HG02759 (cell line): ENCODE data around the gene ATP6V0A1.
"Not testable (repeated sequence)": the region's sequence is repeated elsewhere in the genome, so short reads cannot be mapped to it uniquely, and the experiment has no call there.

Experiments
- ATAC-seq: cut with Tn5 transposase; IDR thresholded peaks from one replicate; pipeline ENCODE4 v1.9.1; 2021; ENCODE audit warnings: mild to moderate bottlenecking, moderate library complexity; ENCODE audit not compliant: unreplicated experiment

The ATP6V0A1 gene

DNA sequence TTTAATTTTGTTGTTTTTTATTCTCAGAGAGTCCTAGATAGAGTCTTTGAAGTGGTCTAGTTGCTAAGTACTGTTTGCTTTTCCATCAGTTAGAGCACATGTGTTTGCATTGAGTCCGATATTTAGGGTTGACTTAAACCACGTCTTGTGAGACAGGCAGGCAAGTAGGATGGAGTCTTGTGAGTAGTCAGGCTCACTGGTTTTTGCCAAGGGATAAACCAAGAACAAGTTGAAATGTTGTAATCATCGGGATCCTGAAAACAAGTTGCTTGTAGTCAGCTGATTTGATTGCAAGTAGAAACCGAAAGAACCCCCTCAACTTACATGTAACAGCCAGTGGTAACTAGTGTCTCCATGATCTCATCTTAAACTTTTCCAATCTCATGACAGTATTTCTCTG, 17.2 kb downstream of the ATP6V0A1 start:
- no peak for ATAC-seq

DNA sequence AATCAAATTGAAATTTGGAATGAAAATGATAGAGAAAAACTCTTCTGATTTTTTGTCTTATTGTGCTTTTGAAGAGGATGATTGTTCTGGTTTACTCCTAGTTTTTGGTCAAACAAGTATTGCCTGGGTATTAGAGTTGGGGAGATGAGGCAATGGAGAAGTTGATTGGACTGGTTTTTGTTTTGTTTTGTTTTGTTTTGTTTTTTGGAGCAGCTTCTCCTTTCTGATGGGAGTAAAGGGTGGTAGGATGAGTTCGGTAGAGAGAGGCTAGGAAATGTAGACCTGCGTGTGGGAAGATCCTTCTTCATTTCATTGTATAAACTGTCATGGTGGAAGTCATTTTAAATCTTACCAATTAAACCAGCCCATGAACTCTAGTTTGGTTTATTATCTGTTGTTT, 17.7 kb downstream of the ATP6V0A1 start:
- no peak for ATAC-seq

DNA sequence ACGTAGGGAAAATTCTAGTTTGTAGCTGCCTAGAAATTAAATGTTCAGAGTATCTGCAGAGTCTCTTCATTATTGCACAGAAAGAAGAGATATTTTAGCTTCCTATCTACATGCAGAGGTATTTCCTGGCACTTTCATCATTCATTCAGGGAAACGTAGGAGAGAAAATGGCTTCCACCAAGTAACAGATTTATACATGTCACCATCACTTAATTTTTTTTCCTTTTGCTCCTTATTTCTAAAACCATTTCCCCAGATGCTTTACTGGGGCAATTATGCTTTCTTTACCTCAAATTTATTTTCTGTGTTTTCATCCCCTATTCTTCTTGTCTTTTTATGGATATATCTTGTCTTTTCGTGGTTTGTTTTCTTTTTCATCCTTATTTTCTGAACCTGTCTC, 18.5 kb downstream of the ATP6V0A1 start:
- no peak for ATAC-seq

DNA sequence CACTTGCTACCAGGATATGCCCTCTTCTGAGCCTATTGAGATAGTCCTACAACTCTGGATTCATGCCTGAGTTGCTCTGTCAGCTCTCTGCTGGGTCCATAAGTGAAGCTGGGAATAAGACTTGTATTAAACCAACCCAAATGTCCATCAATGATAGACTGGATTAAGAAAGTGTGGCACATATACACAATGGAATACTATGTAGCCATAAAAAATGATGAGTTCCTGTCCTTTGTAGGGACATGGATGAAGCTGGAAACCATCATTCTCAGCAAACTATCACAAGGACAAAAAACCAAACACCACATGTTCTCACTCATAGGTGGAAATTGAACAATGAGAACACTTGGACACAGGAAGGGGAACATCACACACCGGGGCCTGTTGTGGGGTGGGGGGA, 19.1 kb downstream of the ATP6V0A1 start:
- not testable (repeated sequence) for ATAC-seq

DNA sequence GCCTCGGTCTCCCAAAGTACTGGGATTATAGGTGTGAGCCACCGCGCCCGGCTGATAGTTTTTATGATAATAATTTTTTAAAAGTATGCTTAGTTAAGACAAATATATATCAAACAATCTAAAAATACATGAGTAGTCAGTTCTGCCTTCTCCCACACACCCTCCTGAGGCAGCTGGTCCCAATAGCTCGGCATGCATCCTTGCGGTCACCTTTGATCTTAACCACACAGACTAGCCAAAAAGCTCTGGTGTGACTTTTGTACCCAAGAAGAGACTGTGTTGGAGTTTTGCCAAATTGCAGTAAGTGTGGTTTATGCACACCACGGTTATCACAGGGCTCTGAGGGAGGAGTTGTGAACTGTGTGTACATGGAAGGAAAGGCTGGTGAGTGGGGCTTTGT, 25.6 kb downstream of the ATP6V0A1 start:
- no peak for ATAC-seq

DNA sequence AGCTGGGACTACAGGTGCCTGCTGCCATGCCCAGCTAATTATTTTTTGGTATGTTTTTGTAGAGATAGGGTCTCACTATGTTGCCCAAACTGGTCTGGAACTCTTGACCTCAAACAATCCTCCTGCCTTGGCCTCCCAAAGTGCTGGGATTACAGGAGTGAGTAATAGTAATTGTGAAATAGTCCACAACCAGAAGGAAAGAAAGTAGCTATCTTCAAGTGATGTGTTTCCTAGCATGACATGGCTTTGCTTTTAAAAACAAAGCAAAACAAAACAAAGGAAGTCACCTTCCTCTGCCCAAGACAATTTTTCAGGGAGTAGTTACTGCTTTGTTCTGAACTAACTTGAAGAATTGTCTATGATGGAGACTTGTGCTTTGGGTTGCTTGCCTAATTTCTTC, 27.0 kb downstream of the ATP6V0A1 start:
- ATAC-seq: no peak

DNA sequence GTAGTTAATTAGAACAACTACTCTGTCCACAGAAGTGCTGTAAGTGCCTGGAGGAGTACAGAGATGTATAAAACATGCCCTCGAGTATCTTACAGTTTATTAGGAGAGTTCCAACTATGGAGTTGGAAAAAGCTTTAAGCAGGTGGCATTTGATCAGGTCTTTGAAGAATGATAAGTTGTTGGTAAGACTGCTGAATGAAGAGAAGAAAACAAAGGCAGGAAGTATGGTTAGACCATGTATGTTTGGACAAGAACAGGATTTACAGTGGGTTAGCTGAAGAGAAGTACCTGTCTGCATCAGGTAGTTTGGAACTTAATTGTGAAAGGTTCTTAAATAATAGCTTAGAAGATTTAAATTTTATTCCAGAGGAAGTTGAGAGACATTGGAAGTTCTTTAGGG, 29.4 kb downstream of the ATP6V0A1 start:
- no peak for ATAC-seq

DNA sequence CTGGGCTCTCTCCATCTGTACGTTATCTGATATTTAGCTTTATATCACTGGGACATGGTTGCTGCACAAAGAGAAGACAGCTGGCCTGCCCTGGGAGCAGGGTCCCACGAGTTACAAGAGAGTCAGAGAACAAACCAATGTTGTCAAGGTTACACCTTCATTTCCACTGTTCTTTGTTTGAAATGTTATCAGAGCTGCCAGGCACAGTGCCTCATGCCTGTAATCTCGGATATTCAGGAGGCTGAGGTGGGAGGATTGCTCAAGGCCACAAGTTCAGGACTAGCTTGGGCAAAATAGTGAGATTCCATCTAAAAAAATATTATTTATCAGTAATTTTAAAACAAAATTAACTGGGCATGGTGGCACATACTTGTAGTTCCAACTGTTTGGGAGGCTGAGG, 34.6 kb downstream of the ATP6V0A1 start:
- ATAC-seq: no peak

DNA sequence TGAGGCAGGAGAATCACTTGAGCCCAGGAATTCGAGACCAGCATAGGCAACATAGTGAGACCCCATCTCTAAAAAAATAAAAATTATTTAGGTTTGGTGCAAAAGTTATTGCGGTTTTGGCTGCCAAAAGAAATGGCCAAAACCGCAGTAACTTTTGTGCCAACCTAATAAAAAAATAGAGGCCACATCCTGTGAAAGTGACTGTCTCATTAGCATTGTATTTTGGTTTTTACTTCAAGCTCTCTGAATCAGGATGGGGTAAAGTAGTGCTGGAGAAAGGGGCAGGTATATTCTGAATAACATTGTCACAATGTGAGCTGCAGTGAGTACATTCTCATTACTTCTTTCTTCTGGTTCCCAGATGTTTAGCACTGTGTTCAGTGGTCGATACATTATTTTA, 36.0 kb downstream of the ATP6V0A1 start:
- no peak for ATAC-seq

DNA sequence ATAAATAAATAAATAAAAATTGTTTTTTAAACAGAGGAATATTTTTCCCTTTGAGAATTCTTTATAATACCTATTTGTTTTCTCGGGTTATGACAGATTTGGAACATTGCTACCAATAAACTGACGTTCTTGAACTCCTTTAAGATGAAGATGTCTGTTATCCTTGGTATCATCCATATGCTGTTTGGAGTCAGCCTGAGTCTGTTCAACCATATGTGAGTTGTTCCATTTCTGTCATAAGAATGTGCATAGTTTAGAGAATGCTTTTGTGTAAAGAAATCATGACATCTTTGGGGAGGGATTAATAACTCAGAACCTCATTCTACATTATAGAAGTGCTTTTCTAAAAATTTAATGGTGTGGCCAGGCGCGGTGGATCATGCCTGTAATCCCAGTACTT, 40.1 kb downstream of the ATP6V0A1 start:
- no peak for ATAC-seq

DNA sequence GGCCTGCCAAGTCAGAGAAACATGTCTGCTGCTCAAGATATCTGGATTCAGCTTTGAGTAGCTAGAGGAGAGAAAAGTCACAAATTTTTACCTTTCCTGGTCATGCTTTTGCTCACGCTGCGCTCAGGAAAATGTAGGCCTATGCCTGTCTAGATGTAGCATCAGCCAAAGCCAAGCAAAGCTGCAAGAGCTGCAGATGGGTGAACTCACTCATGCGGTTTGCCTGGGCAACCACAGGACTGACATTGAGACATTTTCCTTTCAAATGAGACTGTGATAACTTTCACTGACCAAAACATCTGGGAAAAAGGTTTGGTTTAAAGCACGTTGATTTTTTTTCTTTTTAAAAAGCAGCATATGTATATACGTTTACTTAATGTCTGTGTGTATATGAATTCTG, 43.4 kb downstream of the ATP6V0A1 start:
- no peak for ATAC-seq

DNA sequence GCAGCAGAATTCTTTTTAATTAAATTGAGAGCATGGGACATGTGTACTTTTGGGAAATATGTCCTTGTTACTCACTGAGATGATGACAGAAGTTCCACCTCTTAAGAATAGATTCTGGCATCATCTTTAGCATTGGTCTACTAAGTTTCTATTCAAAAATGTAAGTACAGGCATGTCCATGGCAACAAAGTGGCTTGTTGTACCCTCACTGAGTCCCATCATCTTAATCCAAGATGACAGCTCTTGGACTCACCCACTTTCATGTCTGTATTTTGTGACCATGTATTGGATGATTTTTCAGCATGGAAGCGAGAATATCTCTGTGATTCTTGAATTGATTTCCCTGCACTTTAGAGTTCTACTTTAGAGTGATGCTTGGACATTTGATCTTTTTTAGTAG, 44.2 kb downstream of the ATP6V0A1 start:
- no peak for ATAC-seq

DNA sequence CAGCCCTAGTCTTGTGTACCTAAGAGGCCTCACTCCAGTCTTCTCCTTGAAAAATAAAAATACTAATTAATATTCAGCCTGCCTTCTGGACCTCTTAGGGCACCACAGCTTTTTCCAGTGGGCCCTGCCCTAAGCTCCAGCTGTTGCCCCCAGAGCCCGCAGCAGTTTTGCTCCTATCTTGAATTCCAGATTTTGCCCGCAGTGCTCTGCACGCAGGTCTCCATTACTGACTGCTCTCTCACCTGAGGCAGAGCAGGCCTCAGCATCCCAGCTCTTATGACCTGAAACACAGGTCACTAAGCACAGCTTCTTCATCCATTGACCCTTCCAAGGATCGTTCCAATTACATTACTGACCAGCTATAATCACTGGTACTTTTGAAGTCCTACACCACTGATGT, 49.0 kb downstream of the ATP6V0A1 start:
- ATAC-seq: no peak

DNA sequence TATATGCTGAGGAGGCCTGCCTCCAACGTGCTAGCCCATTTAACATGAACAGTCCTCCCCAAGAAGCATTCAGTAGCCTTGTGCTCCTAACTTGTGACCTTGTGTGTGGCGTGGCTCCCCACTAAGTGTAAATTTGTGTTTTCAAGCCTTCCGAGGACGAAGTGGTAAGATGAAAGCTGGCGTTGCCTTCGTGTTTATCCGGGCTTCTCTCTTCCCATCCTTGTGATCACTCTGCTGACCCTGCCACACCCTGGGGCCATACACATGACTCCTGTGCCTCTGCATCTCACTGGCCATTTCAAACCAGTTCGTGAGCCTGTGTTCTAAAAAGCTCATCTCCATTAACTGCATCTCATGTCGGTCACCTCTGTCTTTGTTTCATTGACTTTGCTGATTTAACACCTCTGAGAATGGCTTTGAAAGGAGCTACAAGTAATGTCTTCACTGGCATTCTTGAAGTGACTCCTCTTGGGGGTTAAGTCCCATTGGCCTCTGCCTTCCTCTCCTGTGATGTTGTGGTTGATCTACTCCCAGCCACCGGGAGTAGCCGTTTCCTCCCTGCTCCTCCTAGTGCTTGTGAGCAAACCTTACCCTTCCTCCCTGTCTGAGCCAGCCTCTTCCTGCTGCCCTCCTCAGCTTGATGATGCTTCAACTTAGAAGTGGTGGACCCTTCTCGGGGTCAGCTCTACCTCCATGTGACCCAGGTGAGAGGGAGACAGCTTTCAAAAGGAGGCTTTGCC, 49.9 kb downstream of the ATP6V0A1 start:
- no peak for ATAC-seq

DNA sequence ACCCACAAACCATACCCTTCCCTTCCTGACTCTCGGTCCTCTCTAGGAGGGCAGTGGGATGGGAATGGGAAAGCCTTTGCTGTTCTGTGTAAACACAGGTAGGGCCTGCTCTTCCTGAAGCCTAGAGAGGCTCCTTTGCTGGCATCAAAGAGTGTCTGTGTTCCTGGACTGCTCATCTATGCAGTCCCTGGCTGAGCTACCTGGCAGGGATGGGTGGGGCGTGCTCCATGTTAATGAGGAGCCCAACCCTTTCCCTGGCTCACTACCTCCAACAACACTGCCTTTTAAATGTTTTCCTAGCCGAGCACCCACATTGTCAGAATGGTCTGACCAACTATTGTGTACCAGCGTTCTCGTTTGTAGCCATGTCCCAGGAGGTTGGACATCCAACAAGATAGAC, 50.7 kb downstream of the ATP6V0A1 start:
- ATAC-seq: no peak

DNA sequence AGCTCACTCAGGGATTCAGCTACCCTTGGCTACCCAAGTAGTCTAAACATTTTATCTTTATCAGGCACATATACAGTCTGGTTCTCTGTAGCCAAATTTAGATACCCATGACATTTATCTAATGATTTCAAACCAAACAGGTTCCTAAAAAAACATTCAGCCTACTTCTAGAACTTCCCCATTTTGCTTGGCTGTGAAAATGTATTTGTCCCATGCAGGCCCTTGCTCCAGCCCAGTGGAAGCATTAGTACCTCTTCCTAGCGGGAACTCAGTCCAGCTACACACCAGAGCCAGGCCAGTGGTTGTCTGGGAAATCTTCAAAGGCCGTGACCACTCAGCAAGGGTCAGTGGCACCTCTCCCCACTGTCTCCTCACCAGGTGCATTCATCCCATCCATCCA, 51.2 kb downstream of the ATP6V0A1 start:
- ATAC-seq: no peak

DNA sequence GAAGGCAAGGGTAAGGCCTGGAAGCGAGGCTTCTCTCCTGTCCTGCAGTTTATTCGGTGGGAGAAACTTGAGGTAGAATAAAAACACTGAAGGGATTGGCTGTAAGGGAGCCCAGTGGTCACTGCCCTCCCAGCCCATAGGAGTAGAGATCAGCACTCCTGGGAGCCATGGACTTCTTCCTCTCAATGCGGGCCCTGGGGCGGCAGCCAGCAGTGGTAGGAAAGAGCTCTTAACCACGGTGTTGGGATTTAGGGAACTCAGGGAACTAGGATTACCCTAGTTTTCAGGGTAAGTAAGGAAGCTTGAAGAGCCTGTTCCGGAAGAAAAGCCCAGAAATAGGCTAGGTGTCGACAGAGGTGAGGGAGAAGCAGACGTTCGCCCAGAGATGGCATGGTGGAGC, 53.6 kb downstream of the ATP6V0A1 start:
- no peak for ATAC-seq

DNA sequence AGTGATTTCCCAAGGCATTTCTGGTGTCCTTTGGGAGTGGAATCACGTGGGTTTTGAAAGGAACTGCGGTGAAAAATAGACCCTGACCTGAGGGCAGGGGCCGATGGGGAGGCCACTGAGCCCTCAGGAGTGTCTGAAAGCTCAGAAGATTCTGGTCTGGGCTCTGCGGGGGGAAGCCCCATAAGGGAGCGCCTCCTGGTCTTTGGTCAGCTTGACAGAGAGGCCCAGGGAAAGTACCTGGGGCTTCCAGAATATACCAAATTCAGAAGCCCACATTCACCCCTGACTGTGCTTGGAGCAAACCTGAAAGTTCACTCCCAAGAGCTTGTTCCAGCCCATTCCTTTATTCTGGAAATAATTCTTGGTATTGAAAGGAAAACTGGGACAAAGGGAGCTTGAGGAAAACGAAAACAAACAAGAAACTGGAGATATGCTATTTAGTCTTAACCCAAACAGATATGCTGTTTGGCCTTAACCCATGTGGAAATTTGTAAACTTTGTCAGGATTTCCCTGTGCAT, 54.1 kb downstream of the ATP6V0A1 start:
- no peak for ATAC-seq

DNA sequence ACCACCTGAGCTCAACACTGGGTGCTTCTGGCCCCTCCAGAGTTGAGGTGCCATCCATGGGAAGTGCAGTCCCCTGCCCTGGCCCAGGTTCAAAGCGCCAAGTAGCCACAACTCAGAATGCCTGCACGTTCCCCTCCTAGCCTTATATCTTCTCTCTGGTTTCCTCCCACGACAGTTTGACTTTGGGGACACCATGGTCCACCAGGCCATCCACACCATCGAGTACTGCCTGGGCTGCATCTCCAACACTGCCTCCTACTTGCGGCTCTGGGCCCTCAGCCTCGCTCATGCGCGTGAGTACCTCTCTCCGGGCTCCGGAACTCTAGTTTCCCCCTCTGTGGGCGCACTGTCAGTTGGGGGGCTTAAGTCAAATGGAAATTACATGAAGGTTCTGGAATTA, 55.0 kb downstream of the ATP6V0A1 start:
- no peak for ATAC-seq

DNA sequence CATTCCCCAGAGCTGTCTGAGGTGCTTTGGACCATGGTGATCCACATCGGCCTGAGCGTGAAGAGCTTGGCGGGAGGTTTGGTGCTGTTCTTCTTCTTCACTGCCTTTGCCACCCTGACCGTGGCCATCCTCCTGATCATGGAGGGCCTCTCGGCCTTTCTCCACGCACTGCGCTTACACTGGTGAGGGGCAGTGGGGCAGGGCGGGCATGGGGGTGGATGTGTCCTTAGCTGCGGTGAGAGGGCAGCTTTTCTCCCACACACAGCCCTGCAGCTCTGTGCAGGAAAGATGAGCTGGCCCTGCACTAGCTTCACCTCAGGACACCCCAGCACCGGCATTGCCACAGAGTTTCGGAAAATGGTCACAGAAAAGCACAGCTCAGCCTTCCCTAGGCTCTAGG, 55.6 kb downstream of the ATP6V0A1 start:
- ATAC-seq: no peak

DNA sequence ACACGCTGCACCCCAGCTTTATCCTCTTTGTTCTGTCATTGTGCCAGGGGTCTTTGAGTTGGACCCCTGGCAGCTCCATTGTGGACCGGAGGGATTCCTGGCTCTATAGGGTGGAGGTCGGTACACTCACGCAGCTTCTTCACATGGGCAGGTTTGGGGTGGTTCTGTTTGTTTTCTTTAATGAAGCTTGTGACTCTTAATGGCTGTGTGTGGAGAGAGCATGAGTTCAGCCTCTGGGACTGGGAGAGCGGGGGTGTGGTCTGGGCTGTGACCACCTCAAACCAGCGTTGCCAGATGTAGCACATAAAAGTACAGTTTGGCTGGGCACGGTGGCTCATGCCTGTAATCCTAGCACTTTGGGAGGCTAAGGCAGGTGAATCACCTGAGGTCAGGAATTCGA, 56.2 kb downstream of the ATP6V0A1 start:
- no peak for ATAC-seq

DNA sequence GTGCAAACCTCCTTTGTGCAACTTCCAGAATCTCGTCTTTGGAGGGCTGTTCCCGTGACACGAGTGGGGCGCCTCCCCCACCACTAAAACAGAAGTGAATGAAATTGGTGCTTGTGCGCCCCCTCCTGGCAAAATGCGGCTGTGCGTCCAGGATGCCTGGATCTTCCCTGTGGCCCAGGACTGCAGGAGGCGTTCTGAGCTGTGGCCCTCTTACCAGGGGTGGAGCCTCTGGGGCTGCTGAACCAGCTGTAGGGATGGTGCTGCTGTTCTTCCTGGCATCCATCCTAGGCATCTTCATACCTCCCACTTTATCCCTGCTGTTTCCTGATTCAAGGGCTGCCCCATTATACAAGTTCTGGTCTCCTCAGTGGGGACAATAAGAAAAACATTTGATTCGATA, 58.8 kb downstream of the ATP6V0A1 start:
- no peak for ATAC-seq
